Measurements from ENCODE around the gene GNAI1. TPM values are rescaled to one million over a fixed set of nuclear protein-coding genes. Genes with fewer than 3 reads are reported as not detected.
A peak's percentile ranks its signal among the peaks of the same experiment; 100 is the strongest.

The GNAI1 gene
- total RNA-seq, 6 experiments from 2014 or later: 58.8 to 70.9 (median 66.4) TPM

GRCh38 chr7:80137410-80137809 lies 2.8 kb downstream of the GNAI1 start:
- Mint-ChIP-seq H3K36me3 (ENCODE audit: low read depth) (peaks cover 24% of the 10 kb centered on the region), H3K9me3 (no peaks in the 10 kb centered on the region), H3K27ac (peak overlapping the region; percentile 47; the same call in 1 of the 2 replicates), H3K4me3 (peak overlapping the region; percentile 96), H3K4me1 (ENCODE audit: low read depth) (peaks cover 78% of the 10 kb centered on the region), H3K27me3 (ENCODE audit: insufficient read depth) (0 out of 2 replicates have a peak, but pooled peaks cover 3% of the 10 kb centered on the region)
- DNase-seq: no peak
- TF ChIP-seq CTCF (IDR thresholded peaks at IDR 0.05): no peak

GRCh38 chr7:80139236-80139635 lies 4.6 kb downstream of the GNAI1 start:
- peak overlapping the region; percentile 36; the same call in 1 of the 2 replicates for H3K27ac Mint-ChIP-seq
- H3K9me3 Mint-ChIP-seq: no peaks in the 10 kb centered on the region
- TF ChIP-seq CTCF (IDR thresholded peaks at IDR 0.05): no peak
- peak overlapping the region; percentile 41 for H3K4me3 Mint-ChIP-seq
- H3K36me3 Mint-ChIP-seq (ENCODE audit: low read depth): peaks cover 29% of the 10 kb centered on the region
- 0 out of 2 replicates have a peak, but pooled peaks cover 3% of the 10 kb centered on the region for H3K27me3 Mint-ChIP-seq (ENCODE audit: insufficient read depth)
- no peak for DNase-seq
- peaks cover 78% of the 10 kb centered on the region for H3K4me1 Mint-ChIP-seq (ENCODE audit: low read depth)

DNA sequence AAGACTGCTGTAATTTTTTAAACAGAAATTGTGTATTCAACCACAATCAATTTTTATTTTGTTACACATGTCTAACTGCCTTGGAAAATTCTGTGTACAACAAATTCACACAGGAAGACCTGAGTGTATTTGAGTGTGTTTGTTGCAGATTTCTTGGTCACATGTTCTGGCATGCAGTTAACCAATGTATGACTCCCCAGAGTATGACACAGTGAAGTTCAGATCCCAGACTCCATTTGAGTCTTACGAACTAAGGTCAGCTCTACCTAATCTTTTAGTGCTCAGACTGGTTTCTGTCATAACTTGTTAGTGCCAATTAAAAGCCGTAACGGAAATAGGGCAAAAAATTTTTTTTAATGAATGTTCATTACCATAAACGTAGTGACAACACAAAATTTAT lies 5.8 kb downstream of the GNAI1 start:
- no peaks in the 10 kb centered on the region for H3K9me3 Mint-ChIP-seq
- H3K4me1 Mint-ChIP-seq (ENCODE audit: low read depth): peaks cover 88% of the 10 kb centered on the region

DNA sequence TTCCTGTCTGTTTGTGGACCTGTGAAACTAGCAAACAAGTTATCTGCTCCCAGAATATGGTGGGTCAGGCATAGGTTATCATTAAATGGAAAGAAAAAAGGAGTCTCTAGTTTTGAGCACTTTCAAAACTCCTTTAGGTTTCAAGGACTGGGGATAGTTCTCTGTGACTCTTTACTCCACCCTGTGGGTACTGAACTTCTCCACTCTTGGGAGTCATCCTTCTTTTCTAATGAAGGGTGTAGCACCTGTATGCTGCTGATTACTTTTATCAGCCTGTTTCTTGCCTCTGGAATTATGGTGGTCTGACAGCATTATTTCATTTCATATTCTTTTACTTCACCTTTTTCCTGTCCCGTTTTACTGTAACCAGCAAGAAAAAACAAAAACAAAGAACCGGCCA lies 6.7 kb downstream of the GNAI1 start:
- Mint-ChIP-seq H3K27ac (no peak overlapping the region), H3K9me3 (no peaks in the 10 kb centered on the region), H3K4me3 (no peak overlapping the region), H3K27me3 (ENCODE audit: insufficient read depth) (peaks cover 1% of the 10 kb centered on the region; the same call in 1 of the 2 replicates), H3K4me1 (ENCODE audit: low read depth) (peaks cover 97% of the 10 kb centered on the region), H3K36me3 (ENCODE audit: low read depth) (peaks cover 23% of the 10 kb centered on the region)
- TF ChIP-seq CTCF (IDR thresholded peaks at IDR 0.05): no peak
- DNase-seq: no peak

More for the DNA sequence above, 5.8 kb downstream of the GNAI1 start:
- Mint-ChIP-seq H3K4me3 (no peak overlapping the region), H3K27ac (no peak overlapping the region), H3K36me3 (ENCODE audit: low read depth) (peaks cover 29% of the 10 kb centered on the region), H3K27me3 (ENCODE audit: insufficient read depth) (0 out of 2 replicates have a peak, but pooled peaks cover 3% of the 10 kb centered on the region)
- no peak for DNase-seq
- no peak for TF ChIP-seq CTCF (IDR thresholded peaks at IDR 0.05)

DNA sequence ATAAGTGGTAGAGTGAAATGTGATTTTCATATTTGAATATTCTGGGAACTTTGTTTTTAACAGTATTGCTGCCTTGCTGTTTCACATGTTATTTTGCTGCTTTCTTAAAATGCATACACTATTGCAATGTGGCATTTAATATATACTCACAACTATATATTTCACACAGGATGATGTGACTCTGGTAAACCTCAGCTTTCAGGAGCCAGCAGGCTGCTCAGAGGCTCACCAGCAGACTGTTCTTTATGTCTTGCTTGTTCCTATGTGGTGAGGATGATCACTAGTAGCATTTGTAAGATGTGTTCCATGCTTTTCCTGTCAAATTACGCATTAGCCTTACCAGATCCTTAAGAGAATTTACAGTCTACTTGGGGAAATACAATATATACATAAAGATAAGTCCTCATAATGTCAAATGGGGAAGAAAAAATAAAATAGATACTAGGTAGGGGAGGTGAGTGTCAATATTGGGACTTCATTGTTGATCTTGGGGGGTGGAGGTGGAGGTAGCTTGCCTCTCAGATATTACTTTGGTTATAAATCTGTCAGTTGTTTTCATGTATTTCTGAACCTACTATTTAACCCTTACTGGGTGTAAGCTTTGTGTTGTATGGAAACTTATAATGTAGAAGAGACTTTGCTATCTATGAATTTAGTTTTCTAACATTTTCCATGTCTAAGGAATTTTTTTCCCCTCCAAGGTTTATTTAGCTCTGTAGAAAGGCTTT lies 8.4 kb downstream of the GNAI1 start:
- no peaks in the 10 kb centered on the region for H3K9me3 Mint-ChIP-seq
- TF ChIP-seq CTCF (IDR thresholded peaks at IDR 0.05): no peak
- H3K4me1 Mint-ChIP-seq (ENCODE audit: low read depth): peaks cover 98% of the 10 kb centered on the region
- peaks cover 18% of the 10 kb centered on the region for H3K36me3 Mint-ChIP-seq (ENCODE audit: low read depth)
- peak overlapping the region; percentile 9; the same call in 1 of the 2 replicates for H3K27ac Mint-ChIP-seq
- no peak overlapping the region for H3K4me3 Mint-ChIP-seq
- H3K27me3 Mint-ChIP-seq (ENCODE audit: insufficient read depth): peaks cover 1% of the 10 kb centered on the region; the same call in 1 of the 2 replicates
- no peak for DNase-seq

Data from HFFc6 (cell line).